OCI-LY1 (cell line): ENCODE results near the gene MCC.

ENCODE experiments used
- H2AFZ ChIP-seq: fragments of 200-600 bp; sonication (generic), shearing (Covaris generic); 2 replicates; pipeline ENCODE4 v1.6.0; 2014; ENCODE audit warnings: antibody characterized with exemption, mild to moderate bottlenecking, low read length
- H3F3A ChIP-seq: fragments of 200-600 bp; sonication (generic), shearing (Covaris generic); 2 replicates; pipeline ENCODE4 v1.6.0; 2014; ENCODE audit warnings: mild to moderate bottlenecking, antibody characterized with exemption, low read length, moderate library complexity; ENCODE audit not compliant: insufficient read depth
- H3K27ac ChIP-seq: fragments of 200-600 bp; sonication (generic); 2 replicates; pipeline ENCODE4 v1.5.1; 2014; ENCODE audit warnings: low read length, mixed run types, mild to moderate bottlenecking, low read depth; ENCODE audit not compliant: poor library complexity, severe bottlenecking
- H3K27me3 ChIP-seq: fragments of 200-600 bp; sonication (generic); 2 replicates; pipeline ENCODE4 v1.6.0; 2014; ENCODE audit warnings: antibody characterized with exemption, mild to moderate bottlenecking, low read length, moderate library complexity; ENCODE audit not compliant: insufficient read depth
- H3K36me3 ChIP-seq: fragments of 200-600 bp; sonication (generic); 2 replicates; pipeline ENCODE4 v1.6.1; 2014; ENCODE audit warnings: mild to moderate bottlenecking, antibody characterized with exemption, low read length, moderate library complexity, mixed read lengths; ENCODE audit not compliant: insufficient read depth
- H3K4me1 ChIP-seq: fragments of 200-600 bp; sonication (generic); 2 replicates; pipeline ENCODE4 v1.5.1; 2014; ENCODE audit warnings: mild to moderate bottlenecking, low read length, moderate library complexity; ENCODE audit not compliant: insufficient read depth, severe bottlenecking
- H3K4me2 ChIP-seq: fragments of 200-600 bp; sonication (generic), shearing (Covaris generic); 2 replicates; pipeline ENCODE4 v1.6.1; 2014; ENCODE audit warnings: low read length
- H3K4me3 ChIP-seq: fragments of 200-600 bp; sonication (generic); 2 replicates; pipeline ENCODE4 v1.5.1; 2014; ENCODE audit warnings: low read length, low read depth, mild to moderate bottlenecking, mixed read lengths; ENCODE audit not compliant: poor library complexity, severe bottlenecking
- H3K79me2 ChIP-seq: fragments of 200-600 bp; shearing (Covaris generic); 2 replicates; pipeline ENCODE4 v1.6.1; 2016; ENCODE audit warnings: mixed run types, low read length, mixed read lengths; ENCODE audit not compliant: insufficient read depth
- H3K9ac ChIP-seq: fragments of 200-600 bp; sonication (generic), shearing (Covaris generic); 2 replicates; pipeline ENCODE4 v1.6.1; 2014; ENCODE audit warnings: mild to moderate bottlenecking, low read length, mixed read lengths
- H3K9me2 ChIP-seq: fragments of 200-600 bp; sonication (generic), shearing (Covaris generic); 2 replicates; pipeline ENCODE4 v1.6.1; 2014; ENCODE audit warnings: low read depth, mild to moderate bottlenecking, low read length, mixed read lengths
- H3K9me3 ChIP-seq: fragments of 200-600 bp; shearing (Covaris generic); 2 replicates; pipeline ENCODE4 v1.6.1; 2014; ENCODE audit warnings: low read length, mixed read lengths
- H4K20me1 ChIP-seq: fragments of 200-600 bp; sonication (generic), shearing (Covaris generic); 2 replicates; pipeline ENCODE4 v1.6.0; 2016; ENCODE audit warnings: mild to moderate bottlenecking, low read length; ENCODE audit not compliant: insufficient read depth
- CTCF ChIP-seq: fragments of 200-600 bp; sonication (generic), shearing (Covaris generic); IDR thresholded peaks from 2 replicates; pipeline ENCODE4 v1.5.1; 2017; ENCODE audit warnings: mild to moderate bottlenecking, antibody characterized with exemption, low read length, moderate library complexity, mixed read lengths
- EZH2 ChIP-seq: fragments of 200-600 bp; sonication (generic), shearing (Covaris generic); IDR thresholded peaks from 2 replicates; pipeline ENCODE4 v1.8.0; 2017; ENCODE audit warnings: borderline replicate concordance, mixed run types, mild to moderate bottlenecking, antibody characterized with exemption, low read length, moderate library complexity, mixed read lengths

The MCC gene

DNA sequence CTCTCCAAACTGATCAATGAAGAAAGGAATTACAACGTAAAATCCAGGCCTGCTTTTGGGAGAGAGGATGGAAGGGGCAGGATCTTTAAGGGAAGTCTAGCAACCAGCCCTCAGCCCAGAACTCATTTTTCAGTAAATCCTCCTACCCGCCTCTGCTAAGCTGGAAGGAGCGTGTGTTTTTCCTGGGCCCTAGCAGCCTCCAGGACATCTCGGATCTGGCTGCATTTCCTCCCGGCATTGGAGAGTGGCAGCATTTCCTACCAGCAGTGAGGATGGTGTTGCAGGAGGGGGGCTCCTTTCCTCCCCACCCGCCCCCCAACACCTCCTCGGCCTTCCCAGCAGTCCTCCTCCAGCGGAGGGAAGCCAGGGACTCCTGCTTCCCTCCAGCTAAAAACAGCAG lies 457.1 kb downstream of the MCC start:
- Histone ChIP-seq H3K9ac (no peak overlapping the region), H3K9me2 (no peaks in the 10 kb centered on the region), H3K36me3 (peaks cover 10% of the 10 kb centered on the region; the same call in 1 of the 2 replicates), H4K20me1 (no peaks in the 10 kb centered on the region), H3K27ac (no peak overlapping the region), H3K9me3 (no peaks in the 10 kb centered on the region), H3K27me3 (no peaks in the 10 kb centered on the region), H3K79me2 (no peaks in the 10 kb centered on the region), H3F3A (no peaks in the 10 kb centered on the region), H3K4me1 (no peaks in the 10 kb centered on the region), H3K4me3 (no peak overlapping the region), H2AFZ (no peak overlapping the region), H3K4me2 (no peak overlapping the region)
- TF ChIP-seq EZH2 (no peak), CTCF (no peak)

DNA sequence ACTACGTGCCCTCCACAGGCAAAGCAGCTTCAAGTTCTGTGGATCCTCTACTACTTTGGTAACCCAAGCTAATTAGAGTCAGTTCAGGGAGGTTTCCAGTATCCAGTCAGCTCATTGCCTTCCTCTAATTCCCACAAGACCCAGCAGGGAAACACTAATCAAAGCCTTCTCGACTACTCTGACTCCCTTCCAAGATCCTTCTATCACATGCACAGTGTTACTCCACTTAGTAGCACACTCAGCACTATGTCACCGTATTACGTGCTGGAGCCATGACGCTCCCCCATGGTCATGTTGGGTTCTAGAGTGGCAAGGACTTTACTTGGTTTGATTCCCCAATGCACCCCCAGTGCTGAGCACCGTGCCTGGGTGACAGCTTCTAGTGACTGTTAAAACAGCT lies 458.6 kb downstream of the MCC start:
- Histone ChIP-seq H4K20me1 (no peaks in the 10 kb centered on the region), H3K9ac (no peak overlapping the region), H3K36me3 (peaks cover 10% of the 10 kb centered on the region; the same call in 1 of the 2 replicates), H3K27ac (no peak overlapping the region), H3F3A (no peaks in the 10 kb centered on the region), H3K4me1 (no peaks in the 10 kb centered on the region), H3K4me3 (no peak overlapping the region), H3K79me2 (no peaks in the 10 kb centered on the region), H3K4me2 (no peak overlapping the region), H3K9me3 (no peaks in the 10 kb centered on the region), H3K9me2 (no peaks in the 10 kb centered on the region), H3K27me3 (no peaks in the 10 kb centered on the region), H2AFZ (no peak overlapping the region)
- no peak for TF ChIP-seq EZH2
- no peak for TF ChIP-seq CTCF

DNA sequence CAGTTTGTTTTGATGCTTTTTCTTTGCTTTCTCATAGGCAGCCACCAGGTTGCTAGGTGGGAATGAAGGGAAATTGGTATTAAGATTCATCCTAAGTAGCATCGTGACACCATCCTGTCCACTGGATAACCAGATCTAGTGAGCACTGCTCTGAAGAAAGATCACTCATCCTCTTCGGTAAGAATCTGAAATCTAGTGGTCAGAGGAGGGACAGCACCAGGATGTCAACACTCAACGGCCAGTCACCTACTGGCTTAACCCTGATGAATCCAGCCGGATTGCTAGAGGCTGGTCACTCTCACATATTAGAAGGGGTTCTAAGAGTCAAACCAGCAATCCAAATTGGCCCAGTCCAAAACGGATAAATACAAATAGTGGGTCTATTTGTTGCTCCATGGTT lies 460.8 kb downstream of the MCC start:
- no peaks in the 10 kb centered on the region for H3K27me3 ChIP-seq
- no peaks in the 10 kb centered on the region for H3F3A ChIP-seq
- peaks cover 11% of the 10 kb centered on the region for H3K36me3 ChIP-seq
- H3K4me3 ChIP-seq: no peak overlapping the region
- no peaks in the 10 kb centered on the region for H3K9me2 ChIP-seq
- no peaks in the 10 kb centered on the region for H3K9me3 ChIP-seq
- H3K4me1 ChIP-seq: peaks cover 5% of the 10 kb centered on the region
- H3K4me2 ChIP-seq: no peak overlapping the region
- TF ChIP-seq CTCF (no peak), EZH2 (no peak)
- H3K9ac ChIP-seq: no peak overlapping the region
- no peak overlapping the region for H3K27ac ChIP-seq
- H3K79me2 ChIP-seq: no peaks in the 10 kb centered on the region
- no peaks in the 10 kb centered on the region for H4K20me1 ChIP-seq
- no peak overlapping the region for H2AFZ ChIP-seq
